Activated T-cell treated with anti-CD3 and anti-CD28 coated beads, Interleukin-2, amount 50 U/mL, for 48 hours (primary cell): Measurements from ENCODE around the gene VSX2.

Experiments used
- DNase-seq, 2 experiments: peaks; one replicate each; pipeline ENCODE4 v3.0.0-alpha.2; 2020

Gene VSX2

GRCh38 chr14:74302634-74303569 lies 63.7 kb downstream of the VSX2 start, which contains the start of gene ABCD4:
Gene ABCD4, minus strand, starts transcription at chr14:74302934. Its CDS starts 22 bp downstream, at chr14:74302912.
- peak; percentile 92 to 93 for DNase-seq

GRCh38 chr14:74308695-74309094 lies 69.4 kb downstream of the VSX2 start:
- no peak for DNase-seq

GRCh38 chr14:74309125-74310022 lies 70.1 kb downstream of the VSX2 start:
- no peak for DNase-seq

GRCh38 chr14:74312161-74312560 lies 72.9 kb downstream of the VSX2 start:
- DNase-seq = no peak
